Nephron (organoid): ENCODE data around the gene LCN15.

ENCODE experiments used
- H3K27ac Mint-ChIP-seq, 3 experiments: 2 replicates each; pipeline ENCODE4 v1.8.0; 2020; ENCODE audit warnings: mixed read lengths in 3 of 3, mild to moderate bottlenecking in 2 of 3, moderate library complexity in 1 of 3
- H3K27me3 Mint-ChIP-seq: 2 replicates; pipeline ENCODE4 v1.8.0; 2021; ENCODE audit warnings: low read depth, mild to moderate bottlenecking, moderate library complexity, mixed read lengths
- H3K36me3 Mint-ChIP-seq: 2 replicates; pipeline ENCODE4 v1.8.0; 2020; ENCODE audit warnings: low read depth, mixed read lengths
- H3K4me1 Mint-ChIP-seq: 2 replicates; pipeline ENCODE4 v1.8.0; 2020; ENCODE audit warnings: mixed read lengths
- H3K4me3 Mint-ChIP-seq, 3 experiments: 2 replicates each; pipeline ENCODE4 v1.8.0; 2020; ENCODE audit warnings: mild to moderate bottlenecking in 3 of 3, mixed read lengths in 3 of 3, moderate library complexity in 2 of 3
- H3K9me3 Mint-ChIP-seq: 2 replicates; pipeline ENCODE4 v1.8.0; 2020; ENCODE audit warnings: mixed read lengths
- CTCF ChIP-seq, 3 experiments: fragments of 200-600 bp; sonication (generic); IDR thresholded peaks; one replicate each; pipeline ENCODE4 v1.5.0; 2021; ENCODE audit warnings: antibody characterized with exemption in 3 of 3; ENCODE audit not compliant: unreplicated experiment in 3 of 3

LCN15 gene

DNA sequence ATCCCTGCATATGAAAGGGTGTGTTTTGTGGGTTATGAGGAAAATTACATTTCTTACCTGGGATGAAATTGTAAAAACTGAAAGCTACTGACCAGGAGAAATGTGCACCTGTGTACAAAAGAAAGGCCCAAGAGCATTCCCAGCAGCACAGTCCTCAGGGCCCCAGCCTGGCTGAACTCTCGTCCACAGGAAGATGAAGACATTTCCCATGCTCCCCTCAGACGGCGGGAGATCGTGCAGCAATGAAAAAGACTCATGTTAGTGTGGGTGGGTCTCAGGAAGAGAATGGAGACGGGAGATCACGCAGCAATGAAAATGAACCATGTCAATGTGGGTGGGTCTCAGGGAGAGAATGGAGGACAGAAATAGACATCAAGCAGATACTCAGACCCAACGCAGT is 12.6 kb upstream of the LCN15 start:
- H3K4me1 Mint-ChIP-seq = peaks cover 32% of the 10 kb centered on the region
- H3K9me3 Mint-ChIP-seq = peaks cover 6% of the 10 kb centered on the region
- TF ChIP-seq CTCF (IDR thresholded peaks at IDR 0.05; ENCODE audit: unreplicated experiment in 3 of 3) = no peak
- H3K4me3 Mint-ChIP-seq = no peak overlapping the region
- H3K27me3 Mint-ChIP-seq = peaks cover 39% of the 10 kb centered on the region
- peak overlapping the region in 2 of 3 experiments; percentile 5 to 7 for H3K27ac Mint-ChIP-seq
- no peaks in the 10 kb centered on the region for H3K36me3 Mint-ChIP-seq

DNA sequence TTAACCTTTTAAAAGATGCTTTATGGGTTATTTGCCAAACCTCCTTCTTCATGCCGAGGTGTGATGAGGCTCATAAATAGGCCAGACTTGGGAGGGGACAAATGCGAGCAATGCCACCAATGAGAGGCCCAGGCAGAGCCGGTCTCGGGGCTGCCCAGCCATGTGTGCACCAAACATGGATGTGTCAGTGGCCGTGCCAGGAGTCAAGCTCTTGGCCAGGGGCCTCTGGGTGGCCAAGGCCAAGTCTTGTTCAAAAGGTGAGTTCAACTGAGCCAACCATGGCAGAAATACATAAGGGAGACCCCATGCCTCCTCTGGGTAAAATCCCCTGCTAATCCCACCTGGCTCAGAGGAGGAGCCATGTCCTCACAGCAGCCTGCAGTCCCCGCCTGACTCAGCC is 10.9 kb upstream of the LCN15 start:
- no peak for TF ChIP-seq CTCF (IDR thresholded peaks at IDR 0.05; ENCODE audit: unreplicated experiment in 3 of 3)
- no peak overlapping the region for H3K27ac Mint-ChIP-seq

DNA sequence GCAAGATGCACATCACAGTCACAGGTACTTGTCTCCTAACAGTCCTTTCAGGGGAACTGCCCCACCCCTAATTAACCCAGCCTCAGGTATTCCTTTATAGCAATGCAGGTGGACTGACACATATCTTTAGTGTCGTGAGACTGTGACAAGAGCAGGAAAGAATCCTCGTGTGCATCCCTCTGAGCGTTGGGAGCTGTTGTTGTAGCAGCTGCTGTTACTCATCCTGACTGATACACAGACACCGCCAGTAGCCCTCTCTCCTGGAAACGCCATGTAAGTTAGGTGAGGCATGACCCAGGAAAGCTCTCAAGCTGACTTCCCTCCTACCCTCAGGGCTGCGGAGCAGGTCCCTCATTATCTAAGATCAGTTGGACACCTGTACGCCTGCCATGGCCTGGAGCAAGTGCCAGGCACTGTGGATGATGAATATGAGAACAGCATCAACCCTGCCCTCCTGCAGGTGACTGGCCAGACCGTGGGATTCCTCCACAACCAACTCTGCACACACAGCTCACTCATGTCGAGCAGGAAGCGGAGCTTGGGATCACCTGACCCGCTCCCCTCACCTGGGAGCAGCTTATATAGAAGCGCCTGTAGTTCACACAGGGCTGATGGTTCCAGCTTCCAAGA is 10.2 kb upstream of the LCN15 start:
- TF ChIP-seq CTCF (IDR thresholded peaks at IDR 0.05; ENCODE audit: unreplicated experiment in 3 of 3) = no peak
- Mint-ChIP-seq H3K27ac (no peak overlapping the region), H3K27me3 (peaks cover 31% of the 10 kb centered on the region), H3K9me3 (peaks cover 6% of the 10 kb centered on the region), H3K4me1 (peaks cover 13% of the 10 kb centered on the region), H3K36me3 (no peaks in the 10 kb centered on the region), H3K4me3 (no peak overlapping the region)

More for the DNA sequence above, 10.9 kb upstream of the LCN15 start:
- H3K4me1 Mint-ChIP-seq = peaks cover 19% of the 10 kb centered on the region
- peaks cover 35% of the 10 kb centered on the region for H3K27me3 Mint-ChIP-seq
- no peak overlapping the region for H3K4me3 Mint-ChIP-seq
- no peaks in the 10 kb centered on the region for H3K36me3 Mint-ChIP-seq
- peaks cover 6% of the 10 kb centered on the region for H3K9me3 Mint-ChIP-seq

DNA sequence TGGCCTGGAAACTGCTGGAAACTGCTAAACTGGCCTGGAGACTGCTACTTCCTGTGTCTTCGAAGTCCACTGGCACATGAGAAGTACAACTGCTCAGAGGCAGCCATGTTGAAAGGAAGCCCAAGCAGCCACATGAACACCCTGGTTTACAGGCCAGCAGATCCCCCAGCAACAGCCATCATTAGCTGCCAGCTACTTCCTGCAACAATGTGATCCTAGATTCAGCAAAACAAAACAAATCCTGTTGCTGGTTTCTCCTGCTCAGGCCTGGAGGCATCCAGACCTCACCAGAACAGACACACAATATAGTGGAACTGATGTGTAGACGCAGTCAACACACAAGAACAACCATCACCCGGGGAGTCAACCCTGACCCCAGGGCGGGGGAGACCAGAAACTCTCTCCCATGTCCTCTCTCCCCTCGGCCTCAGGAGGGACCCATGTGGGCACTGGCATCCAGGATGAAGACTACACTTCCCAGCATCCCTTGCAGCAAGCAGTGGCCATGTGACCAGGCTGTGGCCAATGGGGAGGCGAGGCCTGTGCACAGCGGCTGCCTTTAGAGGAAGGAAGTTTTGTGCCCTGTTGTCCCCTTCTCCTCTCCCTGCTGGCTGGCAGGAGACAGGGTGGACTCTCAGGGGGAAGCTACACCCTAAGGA is 9.2 kb upstream of the LCN15 start:
- H3K27ac Mint-ChIP-seq = no peak overlapping the region
- H3K4me3 Mint-ChIP-seq = no peak overlapping the region
- H3K27me3 Mint-ChIP-seq = peaks cover 22% of the 10 kb centered on the region
- H3K4me1 Mint-ChIP-seq = peaks cover 13% of the 10 kb centered on the region
- peaks cover 6% of the 10 kb centered on the region for H3K9me3 Mint-ChIP-seq
- TF ChIP-seq CTCF (IDR thresholded peaks at IDR 0.05; ENCODE audit: unreplicated experiment in 3 of 3) = no peak
- no peaks in the 10 kb centered on the region for H3K36me3 Mint-ChIP-seq

- no peak for TF ChIP-seq CTCF (IDR thresholded peaks at IDR 0.05; ENCODE audit: unreplicated experiment in 3 of 3)
Observed at GRCh38 chr9:136771907-136772415, 7.6 kb upstream of the LCN15 start.

More at GRCh38 chr9:136771907-136772415, 7.6 kb upstream of the LCN15 start:
- Mint-ChIP-seq H3K27me3 (peaks cover 20% of the 10 kb centered on the region), H3K9me3 (no peaks in the 10 kb centered on the region), H3K4me1 (peaks cover 4% of the 10 kb centered on the region), H3K4me3 (no peak overlapping the region), H3K27ac (no peak overlapping the region), H3K36me3 (no peaks in the 10 kb centered on the region)
